ENCODE measurements around the gene COX7A2L. TPM values are rescaled to one million over a fixed set of nuclear protein-coding genes. Genes with fewer than 3 reads are reported as not detected.

Gene COX7A2L
- total and polyA plus RNA-seq, 9 donors, result 130 to 294 (median 165) TPM

GRCh38 chr2:42376758-42377157, 15.7 kb upstream of the COX7A2L start:
- no peak overlapping the region for H3K4me3 ChIP-seq
- TF ChIP-seq POLR2A (IDR thresholded peaks at IDR 0.05) (no peak), EP300 (IDR thresholded peaks at IDR 0.05) (no peak)
- TF ChIP-seq, protein P1, sequence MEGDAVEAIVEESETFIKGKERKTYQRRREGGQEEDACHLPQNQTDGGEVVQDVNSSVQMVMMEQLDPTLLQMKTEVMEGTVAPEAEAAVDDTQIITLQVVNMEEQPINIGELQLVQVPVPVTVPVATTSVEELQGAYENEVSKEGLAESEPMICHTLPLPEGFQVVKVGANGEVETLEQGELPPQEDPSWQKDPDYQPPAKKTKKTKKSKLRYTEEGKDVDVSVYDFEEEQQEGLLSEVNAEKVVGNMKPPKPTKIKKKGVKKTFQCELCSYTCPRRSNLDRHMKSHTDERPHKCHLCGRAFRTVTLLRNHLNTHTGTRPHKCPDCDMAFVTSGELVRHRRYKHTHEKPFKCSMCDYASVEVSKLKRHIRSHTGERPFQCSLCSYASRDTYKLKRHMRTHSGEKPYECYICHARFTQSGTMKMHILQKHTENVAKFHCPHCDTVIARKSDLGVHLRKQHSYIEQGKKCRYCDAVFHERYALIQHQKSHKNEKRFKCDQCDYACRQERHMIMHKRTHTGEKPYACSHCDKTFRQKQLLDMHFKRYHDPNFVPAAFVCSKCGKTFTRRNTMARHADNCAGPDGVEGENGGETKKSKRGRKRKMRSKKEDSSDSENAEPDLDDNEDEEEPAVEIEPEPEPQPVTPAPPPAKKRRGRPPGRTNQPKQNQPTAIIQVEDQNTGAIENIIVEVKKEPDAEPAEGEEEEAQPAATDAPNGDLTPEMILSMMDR (IDR thresholded peaks at IDR 0.05), result no peak
- no peaks in the 10 kb centered on the region for H3K36me3 ChIP-seq
- peaks cover 4% of the 10 kb centered on the region for H3K4me1 ChIP-seq (ENCODE audit: insufficient read depth)
- no peaks in the 10 kb centered on the region for H3K9me3 ChIP-seq
- 68 to 76% (median 69%) methylated on average over 7 of the region's 7 CpGs for WGBS, 3 donors
- no peak for DNase-seq
- H3K27ac ChIP-seq, result no peak overlapping the region
- no peaks in the 10 kb centered on the region for H3K27me3 ChIP-seq
- intact Hi-C loops (cut with DNase I), result no loop called here

GRCh38 chr2:42372474-42373200, 11.6 kb upstream of the COX7A2L start:
- intact Hi-C loops (cut with DNase I), result no loop called here
- WGBS, 3 donors, result 42 to 55% (median 48%) methylated on average over 3 of the region's 3 CpGs
- TF ChIP-seq POLR2A (IDR thresholded peaks at IDR 0.05) (no peak), EP300 (IDR thresholded peaks at IDR 0.05) (no peak)
- TF ChIP-seq, protein P1 (IDR thresholded peaks at IDR 0.05), result no peak
- Histone ChIP-seq H3K9me3 (no peaks in the 10 kb centered on the region), H3K27me3 (no peaks in the 10 kb centered on the region), H3K4me1 (ENCODE audit: insufficient read depth) (peaks cover 5% of the 10 kb centered on the region), H3K4me3 (no peak overlapping the region), H3K36me3 (no peaks in the 10 kb centered on the region), H3K27ac (no peak overlapping the region)
- no peak for DNase-seq

GRCh38 chr2:42371611-42372473, 10.8 kb upstream of the COX7A2L start:
- Histone ChIP-seq H3K36me3 (no peaks in the 10 kb centered on the region), H3K27me3 (no peaks in the 10 kb centered on the region), H3K4me1 (ENCODE audit: insufficient read depth) (peaks cover 8% of the 10 kb centered on the region), H3K27ac (peak overlapping the region in 1 of 2 donors; percentile 18), H3K4me3 (no peak overlapping the region), H3K9me3 (no peaks in the 10 kb centered on the region)
- peak in 4 of 5 donors; percentile 22 to 51 (median 48) for DNase-seq
- TF ChIP-seq EP300 (IDR thresholded peaks at IDR 0.05) (no peak), POLR2A (IDR thresholded peaks at IDR 0.05) (no peak)
- TF ChIP-seq, protein P1 (IDR thresholded peaks at IDR 0.05), result no peak
- intact Hi-C loops (cut with DNase I), result no loop called here
- 69 to 81% (median 75%) methylated on average over 11 of the region's 11 CpGs for WGBS, 3 donors

DNA sequence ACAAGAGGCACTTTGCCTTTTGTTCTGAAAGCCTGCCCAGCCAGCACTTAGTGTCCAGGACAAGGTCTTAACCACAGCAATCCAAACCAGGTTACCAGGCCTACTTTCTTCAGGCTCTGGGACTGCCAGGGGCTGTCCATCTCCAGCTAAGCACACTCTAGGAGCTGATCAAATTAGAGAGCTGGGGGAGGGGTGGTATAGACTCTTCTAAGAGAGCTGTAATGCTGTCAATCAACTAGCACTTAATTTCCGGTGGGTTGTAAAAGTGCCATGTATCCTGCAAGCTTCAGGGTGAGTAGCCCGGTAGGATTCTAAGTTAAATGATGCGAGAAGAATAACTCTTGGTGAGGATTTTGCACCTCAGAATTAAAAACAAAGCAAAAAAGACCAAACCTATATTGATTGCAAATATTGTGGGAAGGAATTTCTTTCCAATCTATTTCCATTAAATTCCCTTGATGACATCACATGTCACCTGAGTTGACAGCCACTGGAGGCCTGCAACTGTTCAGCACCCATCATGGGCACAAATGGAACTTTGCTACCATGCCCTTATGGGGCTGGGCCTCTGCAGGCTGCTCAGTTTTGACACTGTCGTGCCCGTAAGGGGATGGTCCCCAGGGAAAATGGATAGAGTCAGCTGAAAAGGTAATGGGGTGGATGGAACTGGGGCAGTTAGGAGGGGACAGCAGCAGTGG, 8.7 kb upstream of the COX7A2L start:
- peaks cover 8% of the 10 kb centered on the region for H3K4me1 ChIP-seq (ENCODE audit: insufficient read depth)
- intact Hi-C loops (cut with DNase I), result loop anchor here in 3 of 4 donors (10.0 kb wide), 3 partner anchors 275 to 515 kb away; no protein-coding TSS in a partner anchor
- H3K4me3 ChIP-seq, result no peak overlapping the region
- TF ChIP-seq, protein P1 (IDR thresholded peaks at IDR 0.05), result no peak
- TF ChIP-seq EP300 (IDR thresholded peaks at IDR 0.05) (no peak), POLR2A (IDR thresholded peaks at IDR 0.05) (no peak)
- no peaks in the 10 kb centered on the region for H3K9me3 ChIP-seq
- H3K27me3 ChIP-seq, result no peaks in the 10 kb centered on the region
- WGBS, 3 donors, result 89 to 94% (median 94%) methylated on average over 5 of the region's 5 CpGs
- no peak for DNase-seq
- no peak overlapping the region for H3K27ac ChIP-seq
- no peaks in the 10 kb centered on the region for H3K36me3 ChIP-seq

Measured in ovary (tissue), 9 donors.